CD4-positive, alpha-beta T cell (primary cell): Measurements from ENCODE around the gene HSD3B7. TPM values are rescaled to one million over a fixed set of nuclear protein-coding genes. Genes with fewer than 3 reads are reported as not detected.

Experiments used
- ATAC-seq: fragments of 200-7000 bp; cut with Tn5 transposase; one replicate; pipeline ENCODE4 v1.10.0; 2022; ENCODE audit warnings: mild to moderate bottlenecking; ENCODE audit not compliant: poor library complexity
- CTCF ChIA-PET: fragments of 350-600 bp; sonication (Branson Sonifier 250); formaldehyde crosslinking; loops from one replicate; lab custom pipeline; 2021; ENCODE audit warnings: antibody characterized with exemption, inconsistent platforms; lab: Charles Lee
- POLR2A ChIA-PET: fragments of 350-600 bp; sonication (Branson Sonifier 250); formaldehyde crosslinking; loops from one replicate; lab custom pipeline; 2021; ENCODE audit warnings: antibody characterized with exemption, inconsistent platforms; lab: Charles Lee
- DNase-seq, 14 experiments: peaks; one replicate each; pipeline ENCODE4 v3.0.0-alpha.2; 2013 to 2020; ENCODE audit warnings: mixed read lengths in 2 of 14
- H3K27ac ChIP-seq, 2 donors: one replicate each; pipeline versions ENCODE4 v1.5.1 to v1.7.0; 2013; ENCODE audit warnings: low read length in 2 of 2, low read depth in 1 of 2, mild to moderate bottlenecking in 1 of 2
- H3K27me3 ChIP-seq, 2 experiments: 1 replicate in 1 of 2; 2 replicates in 1 of 2; pipeline versions ENCODE4 v1.6.1 to v1.7.0; 2013; ENCODE audit warnings: low read length in 2 of 2, control low read depth in 1 of 2, mild to moderate bottlenecking in 1 of 2, moderate library complexity in 1 of 2; ENCODE audit not compliant: insufficient read depth in 2 of 2, control insufficient read depth in 1 of 2
- H3K36me3 ChIP-seq: one replicate; pipeline ENCODE4 v1.6.1; 2013; ENCODE audit warnings: low read length, control low read depth; ENCODE audit not compliant: insufficient read depth
- H3K4me1 ChIP-seq: one replicate; pipeline ENCODE4 v1.6.1; 2013; ENCODE audit warnings: low read length, control low read depth; ENCODE audit not compliant: insufficient read depth
- H3K4me3 ChIP-seq: one replicate; pipeline ENCODE4 v1.5.1; 2013; ENCODE audit warnings: mild to moderate bottlenecking, low read length, moderate library complexity
- H3K9me3 ChIP-seq, 2 experiments: 1 replicate in 1 of 2; 2 replicates in 1 of 2; pipeline versions ENCODE4 v1.6.1 to v1.7.0; 2013; ENCODE audit warnings: low read length in 2 of 2, mild to moderate bottlenecking in 2 of 2, control low read depth in 1 of 2, moderate library complexity in 1 of 2; ENCODE audit not compliant: control insufficient read depth in 1 of 2, insufficient read depth in 1 of 2
- H3K27ac Mint-ChIP-seq: one replicate; pipeline ENCODE4 v1.8.0; 2020; ENCODE audit warnings: mixed read lengths
- H3K27me3 Mint-ChIP-seq: one replicate; pipeline ENCODE4 v1.8.0; 2021; ENCODE audit warnings: mixed read lengths
- H3K36me3 Mint-ChIP-seq: one replicate; pipeline ENCODE4 v1.8.0; 2021; ENCODE audit warnings: low read depth, mixed read lengths
- H3K4me1 Mint-ChIP-seq: one replicate; pipeline ENCODE4 v1.8.0; 2021; ENCODE audit warnings: low read depth, mixed read lengths
- H3K4me3 Mint-ChIP-seq: one replicate; pipeline ENCODE4 v1.8.0; 2020; ENCODE audit warnings: mild to moderate bottlenecking, mixed read lengths
- H3K9me3 Mint-ChIP-seq: one replicate; pipeline ENCODE4 v1.8.0; 2020; ENCODE audit warnings: mixed read lengths
- intact Hi-C, 2 experiments: fragments of 100-400 bp; cut with DNase I in 1 of 2; cut with micrococcal nuclease in 1 of 2; formaldehyde crosslinking; loops; one replicate each; pipeline versions ENCODE4 v1.15.1 to v1.9.0; 2023 to 2025; cut with DNase I, micrococcal nuclease
- total RNA-seq, 174 experiments: library from RNA in 2 of 174; stranded (reverse) in 2 of 174; gene quantifications; one replicate each; pipeline ENCODE4 v1.2.3 and lab custom pipeline; 2021 to 2026
- TF ChIP-seq, protein P1 (sequence below): fragments of 200-600 bp; IDR thresholded peaks from one replicate; pipeline ENCODE4 v1.8.0; 2022; ENCODE audit warnings: antibody characterized with exemption, mild to moderate bottlenecking

The HSD3B7 gene
- total RNA-seq, 2 experiments from 2014 or later: 0.11 TPM; not detected in 1

DNA sequence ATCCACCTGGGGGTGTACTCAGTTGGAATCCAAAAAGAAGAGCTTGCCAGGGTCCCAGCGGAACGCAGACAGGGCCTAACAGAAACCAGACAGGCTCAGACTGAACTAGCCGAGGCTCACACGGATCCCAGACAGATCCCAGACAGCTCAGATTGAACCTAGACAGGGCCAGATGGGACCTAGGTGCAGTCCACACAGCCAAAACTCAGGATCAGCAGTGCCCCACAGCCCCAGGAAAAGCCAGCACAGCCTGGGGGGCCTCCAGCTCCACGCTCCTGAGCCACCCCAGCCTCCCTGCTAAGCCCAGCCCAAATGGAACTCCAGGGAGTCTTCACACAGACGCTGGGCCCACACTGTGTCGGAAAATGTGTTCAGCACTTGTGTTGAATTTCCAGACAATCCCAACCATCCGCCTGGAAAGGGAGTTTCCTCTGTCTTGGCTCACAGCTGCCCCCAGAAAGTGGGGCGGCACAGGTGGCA, 17.9 kb downstream of the HSD3B7 start:
- TF ChIP-seq, protein P1, sequence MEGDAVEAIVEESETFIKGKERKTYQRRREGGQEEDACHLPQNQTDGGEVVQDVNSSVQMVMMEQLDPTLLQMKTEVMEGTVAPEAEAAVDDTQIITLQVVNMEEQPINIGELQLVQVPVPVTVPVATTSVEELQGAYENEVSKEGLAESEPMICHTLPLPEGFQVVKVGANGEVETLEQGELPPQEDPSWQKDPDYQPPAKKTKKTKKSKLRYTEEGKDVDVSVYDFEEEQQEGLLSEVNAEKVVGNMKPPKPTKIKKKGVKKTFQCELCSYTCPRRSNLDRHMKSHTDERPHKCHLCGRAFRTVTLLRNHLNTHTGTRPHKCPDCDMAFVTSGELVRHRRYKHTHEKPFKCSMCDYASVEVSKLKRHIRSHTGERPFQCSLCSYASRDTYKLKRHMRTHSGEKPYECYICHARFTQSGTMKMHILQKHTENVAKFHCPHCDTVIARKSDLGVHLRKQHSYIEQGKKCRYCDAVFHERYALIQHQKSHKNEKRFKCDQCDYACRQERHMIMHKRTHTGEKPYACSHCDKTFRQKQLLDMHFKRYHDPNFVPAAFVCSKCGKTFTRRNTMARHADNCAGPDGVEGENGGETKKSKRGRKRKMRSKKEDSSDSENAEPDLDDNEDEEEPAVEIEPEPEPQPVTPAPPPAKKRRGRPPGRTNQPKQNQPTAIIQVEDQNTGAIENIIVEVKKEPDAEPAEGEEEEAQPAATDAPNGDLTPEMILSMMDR: no peak
- Histone ChIP-seq H3K27me3 (no peaks in the 10 kb centered on the region), H3K4me1 (no peaks in the 10 kb centered on the region), H3K36me3 (no peaks in the 10 kb centered on the region), H3K27ac (no peak overlapping the region), H3K4me3 (no peak overlapping the region), H3K9me3 (no peaks in the 10 kb centered on the region)
- Mint-ChIP-seq H3K9me3 (no peaks in the 10 kb centered on the region), H3K27me3 (no peaks in the 10 kb centered on the region), H3K4me3 (no peak overlapping the region), H3K27ac (no peak overlapping the region), H3K4me1 (no peaks in the 10 kb centered on the region), H3K36me3 (no peaks in the 10 kb centered on the region)
- CTCF ChIA-PET: no interaction called here
- ATAC-seq (no peak), DNase-seq (no peak)
- intact Hi-C loops: no loop called here
- POLR2A ChIA-PET: no interaction called here

DNA sequence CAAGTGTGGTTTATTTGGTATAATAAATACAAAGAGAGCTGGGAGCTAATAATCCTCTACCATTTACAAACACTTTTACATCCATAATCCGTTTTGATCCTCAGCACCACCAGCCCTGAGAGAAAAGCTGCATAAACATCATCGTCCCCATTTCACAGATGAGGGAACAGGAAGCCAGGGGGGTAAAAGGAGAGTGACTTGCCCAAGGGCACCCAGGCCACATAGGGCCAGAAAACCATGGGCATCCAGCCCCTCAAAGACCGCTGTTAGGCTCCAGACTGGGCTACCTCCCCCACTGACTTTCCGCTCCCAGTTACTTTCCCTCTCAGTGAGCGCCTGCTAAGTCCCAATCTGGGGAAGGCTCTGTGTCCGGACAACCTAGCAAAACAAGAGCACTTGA, 18.7 kb downstream of the HSD3B7 start:
- Histone ChIP-seq H3K36me3 (no peaks in the 10 kb centered on the region), H3K27ac (no peak overlapping the region), H3K4me1 (no peaks in the 10 kb centered on the region), H3K27me3 (no peaks in the 10 kb centered on the region), H3K4me3 (no peak overlapping the region), H3K9me3 (no peaks in the 10 kb centered on the region)
- no peaks in the 10 kb centered on the region for H3K27me3 Mint-ChIP-seq
- H3K27ac Mint-ChIP-seq: no peak overlapping the region
- TF ChIP-seq, protein P1: no peak
- ChIA-PET CTCF (no interaction called here), POLR2A (no interaction called here)
- H3K4me3 Mint-ChIP-seq: no peak overlapping the region
- no peaks in the 10 kb centered on the region for H3K9me3 Mint-ChIP-seq
- intact Hi-C loops: no loop called here
- no peaks in the 10 kb centered on the region for H3K36me3 Mint-ChIP-seq
- DNase-seq: no peak
- no peaks in the 10 kb centered on the region for H3K4me1 Mint-ChIP-seq
- ATAC-seq: no peak

DNA sequence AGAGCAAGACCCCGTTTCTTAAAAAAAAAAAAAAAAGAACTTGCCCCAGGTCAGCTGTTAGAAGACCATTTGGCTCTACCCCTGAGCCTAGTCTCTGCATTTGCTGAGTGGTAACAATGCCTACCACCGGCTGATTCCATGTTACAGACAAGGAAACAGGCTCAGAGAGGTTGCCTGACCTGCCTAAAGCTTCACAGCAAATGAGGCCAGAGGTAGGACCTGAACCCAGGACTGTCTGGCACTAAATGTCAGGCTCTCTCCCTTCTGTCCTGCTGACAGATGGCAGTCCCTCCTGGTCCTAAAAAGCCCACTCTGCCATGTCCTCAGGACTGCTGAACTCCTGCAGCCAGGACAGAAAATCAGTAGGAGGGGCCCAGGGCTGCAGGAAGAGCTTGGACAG, 19.7 kb downstream of the HSD3B7 start:
- no peaks in the 10 kb centered on the region for H3K36me3 Mint-ChIP-seq
- Histone ChIP-seq H3K27me3 (no peaks in the 10 kb centered on the region), H3K9me3 (no peaks in the 10 kb centered on the region), H3K36me3 (no peaks in the 10 kb centered on the region), H3K4me1 (no peaks in the 10 kb centered on the region), H3K4me3 (no peak overlapping the region), H3K27ac (no peak overlapping the region)
- ChIA-PET CTCF (no interaction called here), POLR2A (no interaction called here)
- no peak overlapping the region for H3K27ac Mint-ChIP-seq
- TF ChIP-seq, protein P1: no peak
- ATAC-seq: no peak
- DNase-seq: no peak
- no peak overlapping the region for H3K4me3 Mint-ChIP-seq
- intact Hi-C loops: no loop called here
- peaks cover 2% of the 10 kb centered on the region for H3K4me1 Mint-ChIP-seq
- no peaks in the 10 kb centered on the region for H3K9me3 Mint-ChIP-seq
- no peaks in the 10 kb centered on the region for H3K27me3 Mint-ChIP-seq
